DMS79 (cell line): ENCODE data around the gene OR10V1.

Source experiments
- DNase-seq: peaks from one replicate; lab custom pipeline; 2025; lab: John Stamatoyannopoulos, UW

Gene OR10V1

GRCh38 chr11:59668950-59669610 is 44.6 kb downstream of the OR10V1 start, which contains the start of gene PATL1:
TSS of gene PATL1 (minus strand) at chr11:59669037. CDS start at chr11:59668895, 142 bp downstream.
- DNase-seq = peak; percentile 92

GRCh38 chr11:59668188-59668949 is 45.3 kb downstream of the OR10V1 start:
- no peak for DNase-seq

- DNase-seq = no peak
These were observed 45.8 kb downstream of the OR10V1 start for GRCh38 chr11:59667812-59668187.

- no peak for DNase-seq
These were observed 46.7 kb downstream of the OR10V1 start for GRCh38 chr11:59666969-59667368.
